Measurements from ENCODE around the gene GPX3.

DNA sequence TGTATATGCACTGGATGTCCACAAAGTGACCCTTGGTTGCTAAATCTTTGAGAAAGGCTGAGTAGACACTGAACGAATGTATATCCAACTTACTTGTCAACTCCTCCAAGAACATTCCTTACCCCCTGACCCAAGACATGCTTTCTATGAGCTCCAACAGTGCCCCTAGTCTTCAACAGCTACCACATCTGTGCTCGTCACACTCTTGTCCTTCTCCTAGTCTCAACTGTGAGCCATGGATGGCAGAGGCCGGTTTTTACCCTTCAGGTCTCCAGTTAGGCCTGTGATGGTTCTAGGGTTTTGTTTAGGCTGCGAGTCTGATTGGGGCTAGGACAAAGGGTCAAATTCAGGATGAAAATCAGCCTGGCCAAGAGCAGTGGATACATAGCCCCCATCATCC, 19.0 kb upstream of the GPX3 start:
- TF ChIP-seq, protein P1, sequence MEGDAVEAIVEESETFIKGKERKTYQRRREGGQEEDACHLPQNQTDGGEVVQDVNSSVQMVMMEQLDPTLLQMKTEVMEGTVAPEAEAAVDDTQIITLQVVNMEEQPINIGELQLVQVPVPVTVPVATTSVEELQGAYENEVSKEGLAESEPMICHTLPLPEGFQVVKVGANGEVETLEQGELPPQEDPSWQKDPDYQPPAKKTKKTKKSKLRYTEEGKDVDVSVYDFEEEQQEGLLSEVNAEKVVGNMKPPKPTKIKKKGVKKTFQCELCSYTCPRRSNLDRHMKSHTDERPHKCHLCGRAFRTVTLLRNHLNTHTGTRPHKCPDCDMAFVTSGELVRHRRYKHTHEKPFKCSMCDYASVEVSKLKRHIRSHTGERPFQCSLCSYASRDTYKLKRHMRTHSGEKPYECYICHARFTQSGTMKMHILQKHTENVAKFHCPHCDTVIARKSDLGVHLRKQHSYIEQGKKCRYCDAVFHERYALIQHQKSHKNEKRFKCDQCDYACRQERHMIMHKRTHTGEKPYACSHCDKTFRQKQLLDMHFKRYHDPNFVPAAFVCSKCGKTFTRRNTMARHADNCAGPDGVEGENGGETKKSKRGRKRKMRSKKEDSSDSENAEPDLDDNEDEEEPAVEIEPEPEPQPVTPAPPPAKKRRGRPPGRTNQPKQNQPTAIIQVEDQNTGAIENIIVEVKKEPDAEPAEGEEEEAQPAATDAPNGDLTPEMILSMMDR (IDR thresholded peaks at IDR 0.05; ENCODE audit: low read depth, low read length), result no peak
- no peak for TF ChIP-seq EZH2phosphoT487 (IDR thresholded peaks at IDR 0.05; ENCODE audit: low read depth)

Measured in OCI-LY3 (cell line).